HG03571 (cell line): ENCODE data around the gene TMEM168.

Experiments
- ATAC-seq: cut with Tn5 transposase; IDR thresholded peaks from one replicate; pipeline ENCODE4 v1.9.1; 2021; ENCODE audit not compliant: unreplicated experiment

Gene TMEM168

GRCh38 chr7:112726076-112726475 lies 64.1 kb downstream of the TMEM168 start:
- no peak for ATAC-seq

DNA sequence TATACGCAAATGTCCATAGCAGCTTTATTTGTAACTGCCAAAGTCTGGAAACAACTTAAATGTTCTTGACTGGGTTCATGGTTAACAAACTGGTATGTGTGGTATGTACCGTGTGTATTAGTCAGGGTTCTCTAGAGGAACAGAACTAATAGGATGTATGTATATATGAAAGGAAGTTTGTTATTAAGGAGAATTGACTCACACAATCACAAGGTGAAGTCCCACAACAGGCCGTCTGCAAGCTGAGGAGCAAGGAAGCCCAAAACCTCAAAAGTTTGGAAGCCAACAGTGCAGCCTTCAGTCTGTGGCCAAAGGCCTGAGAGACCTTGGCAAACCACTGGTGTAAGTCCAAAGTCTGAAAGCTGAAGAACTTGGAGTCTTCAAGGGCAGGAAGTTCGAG lies 66.8 kb downstream of the TMEM168 start:
- ATAC-seq: no peak

DNA sequence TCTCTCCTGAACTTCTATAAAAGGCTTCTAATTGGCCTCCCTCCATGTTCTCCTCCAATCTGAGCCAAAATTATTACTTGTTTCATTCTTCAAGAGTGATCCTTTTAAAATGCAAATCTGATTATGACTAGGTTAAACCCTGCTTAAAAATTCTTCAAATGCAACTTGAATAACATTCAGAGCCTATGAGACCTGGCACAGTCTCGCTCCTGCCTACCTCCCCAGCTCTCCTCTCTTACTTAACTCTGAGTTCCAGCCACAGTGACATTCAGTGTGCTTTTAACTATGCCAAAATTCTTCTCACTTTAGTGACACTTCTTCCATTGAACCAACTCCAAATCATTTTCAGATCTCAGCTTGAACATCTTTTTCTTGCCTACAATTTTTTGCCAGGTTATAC lies 68.8 kb downstream of the TMEM168 start:
- no peak for ATAC-seq

DNA sequence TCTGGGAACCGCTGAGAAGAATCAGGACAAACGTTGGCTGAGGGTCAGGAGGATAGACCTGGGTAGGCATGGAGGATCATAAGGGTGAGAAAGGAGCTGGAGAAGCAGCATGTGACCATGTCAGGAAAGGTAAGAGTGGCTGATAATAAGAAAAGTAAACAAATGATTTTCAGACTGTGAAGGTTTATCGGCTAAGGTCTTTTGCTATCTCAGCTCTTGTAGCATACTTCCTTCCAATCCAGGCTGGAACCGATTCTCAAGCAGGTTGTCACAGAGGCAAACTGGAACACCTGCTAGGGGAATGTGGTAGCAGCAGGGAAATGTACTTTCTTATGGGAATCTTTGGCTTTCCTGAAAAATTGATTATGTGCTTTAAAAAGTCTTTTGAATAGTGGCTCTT lies 74.7 kb downstream of the TMEM168 start:
- no peak for ATAC-seq

DNA sequence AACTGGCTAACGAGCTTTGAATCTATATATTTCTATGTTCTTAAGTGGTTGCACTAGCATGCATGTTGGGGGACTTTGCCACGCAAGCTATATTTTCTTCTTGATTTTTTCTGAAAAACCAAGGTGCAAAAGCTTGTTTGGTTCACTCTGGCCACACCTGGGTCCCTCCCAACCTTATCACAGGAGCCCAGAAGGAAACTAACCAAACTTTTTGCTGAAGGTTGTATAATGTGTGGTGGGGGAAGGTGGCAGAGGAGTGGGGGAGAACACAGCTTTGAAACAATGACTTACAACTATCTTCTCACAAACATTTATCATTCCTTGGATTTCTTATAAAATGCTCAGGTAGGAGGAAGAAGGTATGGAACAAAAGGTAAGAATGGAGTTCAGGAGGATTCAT lies 75.3 kb downstream of the TMEM168 start:
- ATAC-seq: no peak
